Retina (tissue), 1 donor: ENCODE measurements around the gene HIVEP3.
A peak's percentile ranks its signal among the peaks of the same experiment; 100 is the strongest.

Experiments used
- DNase-seq: peaks from one replicate; pipeline ENCODE4 v3.0.0-alpha.2; 2016

HIVEP3 gene

GRCh38 chr1:41726292-41726691, 192.4 kb downstream of the HIVEP3 start:
- no peak for DNase-seq

DNA sequence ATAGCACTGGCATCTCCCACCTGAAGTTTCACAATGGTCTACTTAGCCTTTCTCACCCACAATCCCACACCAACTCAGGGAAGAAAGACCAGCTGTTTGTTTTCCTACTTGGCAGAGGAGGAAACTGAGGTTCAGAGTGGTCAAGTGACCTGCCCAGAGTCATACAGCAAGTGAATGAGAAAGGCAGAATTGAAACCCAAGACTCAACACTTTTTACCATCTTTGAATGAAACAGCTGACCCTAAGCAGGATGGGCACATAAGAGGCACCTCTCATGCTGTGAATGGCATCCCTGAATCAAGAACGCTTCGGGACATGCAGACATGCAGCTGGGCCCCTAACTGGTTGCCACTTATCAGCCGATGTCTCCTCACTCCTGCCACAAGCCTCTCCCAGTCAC, 193.8 kb downstream of the HIVEP3 start:
- no peak for DNase-seq

GRCh38 chr1:41724248-41724647, 194.5 kb downstream of the HIVEP3 start:
- no peak for DNase-seq

DNA sequence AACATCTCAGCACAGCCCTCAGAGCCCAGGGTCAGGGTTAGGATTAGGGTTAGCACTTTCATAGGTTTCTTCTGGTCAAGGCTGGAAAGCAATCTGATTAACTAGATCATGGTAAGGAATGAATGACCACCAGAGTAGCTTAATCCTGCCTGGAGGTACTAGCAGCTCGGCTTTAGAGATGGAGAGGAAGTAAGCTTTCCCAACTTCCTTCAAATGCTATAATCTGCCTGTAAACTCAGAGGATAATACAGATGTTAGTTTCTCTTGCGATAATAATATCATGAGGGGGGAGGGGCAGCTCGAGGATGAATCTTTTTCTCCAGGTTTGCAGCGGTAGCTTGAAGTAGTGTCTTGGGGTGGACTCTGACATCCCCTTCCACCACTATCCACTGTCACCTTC, 194.9 kb downstream of the HIVEP3 start:
- no peak for DNase-seq

GRCh38 chr1:41722184-41722583, 196.5 kb downstream of the HIVEP3 start:
- DNase-seq = no peak

- DNase-seq = no peak
Observed at GRCh38 chr1:41720861-41721410, 197.8 kb downstream of the HIVEP3 start.

- no peak for DNase-seq
Observed at GRCh38 chr1:41719590-41719989, 199.1 kb downstream of the HIVEP3 start.

DNA sequence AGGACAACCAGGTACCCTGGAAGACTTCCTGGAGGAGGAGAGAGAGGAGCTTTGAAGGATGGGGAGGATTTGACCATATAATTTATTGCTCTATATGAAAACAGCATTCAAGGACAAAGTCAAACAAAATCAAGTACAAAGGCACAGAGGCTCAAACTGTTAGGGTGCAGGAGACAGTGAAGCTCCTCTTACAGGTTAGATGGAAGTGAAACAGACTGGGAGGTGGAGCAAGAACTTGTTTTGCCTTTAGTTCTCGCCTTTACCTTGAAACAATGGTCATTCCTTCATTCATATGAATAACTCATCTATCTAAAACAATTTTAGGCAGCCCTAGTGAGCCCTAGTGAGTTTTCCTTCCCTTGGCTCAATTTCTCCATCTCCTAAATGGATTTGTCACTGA, 199.6 kb downstream of the HIVEP3 start:
- DNase-seq = no peak

DNA sequence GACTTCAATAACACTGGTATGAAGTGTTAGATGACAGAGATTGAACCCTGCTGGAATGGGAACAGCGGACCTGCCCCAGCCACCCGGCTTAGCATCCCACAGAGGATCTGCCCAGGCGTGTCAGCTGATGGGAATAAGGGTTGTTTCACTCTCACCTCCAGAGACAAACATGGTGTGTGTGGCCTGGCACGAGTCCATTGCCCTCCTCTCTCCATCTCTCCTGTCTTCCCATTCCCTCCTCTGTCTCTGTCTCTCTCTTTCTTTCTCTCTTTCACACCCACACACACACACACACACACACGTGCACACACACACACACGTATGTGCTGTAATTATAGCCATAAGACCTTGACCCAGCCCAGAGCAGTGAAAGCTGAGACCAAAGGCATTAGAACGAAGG, 200.2 kb downstream of the HIVEP3 start:
- DNase-seq = no peak

GRCh38 chr1:41716188-41717130, 202.3 kb downstream of the HIVEP3 start:
- DNase-seq = no peak

DNA sequence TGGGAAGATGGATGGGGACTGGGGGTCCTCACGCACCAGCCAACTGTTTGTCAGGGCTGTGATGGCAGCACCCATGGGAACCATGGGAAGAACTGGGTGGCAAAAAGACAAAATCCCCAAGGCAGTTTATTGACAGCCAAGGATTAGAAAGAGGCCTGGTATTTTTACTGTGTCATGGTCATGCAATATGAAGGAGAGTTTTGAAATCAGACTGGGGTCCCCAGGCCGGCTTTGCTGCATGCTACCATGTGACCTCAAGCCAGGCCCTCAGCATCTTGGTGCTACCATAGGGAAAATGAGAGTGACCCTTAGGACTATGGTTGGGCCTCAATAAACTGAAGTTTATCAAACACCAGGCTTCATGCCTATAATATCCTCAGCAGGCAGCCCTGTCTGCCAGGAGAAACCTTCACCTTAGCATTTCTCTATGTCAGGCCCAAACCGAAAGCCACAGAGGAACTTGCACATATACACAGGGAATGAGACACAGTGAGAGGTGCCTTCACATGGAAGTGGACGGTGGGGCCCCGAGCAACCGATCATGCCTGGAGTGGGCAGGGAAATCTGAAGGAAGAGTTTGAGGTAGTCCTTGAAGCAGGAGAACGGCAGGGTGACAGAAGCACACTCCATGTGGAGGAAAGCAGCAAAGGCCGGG, 203.2 kb downstream of the HIVEP3 start:
- DNase-seq = no peak

DNA sequence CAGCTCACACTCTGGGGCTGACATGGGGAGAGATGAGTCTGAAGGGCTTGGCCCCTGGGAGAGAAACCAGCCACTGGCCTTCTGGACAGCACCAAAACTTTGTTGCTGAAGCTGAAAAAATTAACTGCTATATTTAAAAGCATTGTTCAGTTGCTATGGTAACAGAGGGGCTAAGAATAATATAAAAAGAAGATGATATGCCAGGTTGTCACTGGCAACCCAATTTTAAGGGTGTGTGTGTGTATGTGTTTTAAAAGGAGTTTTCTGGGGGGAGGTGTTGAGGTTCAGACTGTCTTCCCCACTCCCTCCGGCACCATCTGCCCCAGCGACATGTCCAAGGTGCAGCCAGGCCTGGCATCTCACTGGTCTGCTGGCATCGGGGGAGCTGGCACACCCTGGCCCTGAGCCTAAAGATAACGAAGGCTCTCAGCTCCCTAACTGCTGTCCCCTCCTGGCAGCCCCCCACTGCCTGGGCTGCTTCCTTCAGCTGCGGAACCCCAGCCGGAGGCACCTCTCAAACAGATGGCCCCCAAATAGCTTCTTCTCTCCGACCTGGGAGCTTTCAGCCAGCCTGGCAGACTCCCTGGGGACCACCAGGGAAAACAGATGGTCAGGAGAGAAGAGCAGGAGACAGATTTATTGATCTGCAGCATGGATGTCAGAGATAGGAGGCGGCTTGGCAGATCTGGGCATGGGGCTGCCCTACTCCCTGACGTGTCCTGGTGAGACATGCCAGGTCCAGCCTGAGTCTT, 203.9 kb downstream of the HIVEP3 start:
- peak; percentile 64 for DNase-seq

GRCh38 chr1:41713557-41714327, 205.0 kb downstream of the HIVEP3 start:
- peak; percentile 82 for DNase-seq

DNA sequence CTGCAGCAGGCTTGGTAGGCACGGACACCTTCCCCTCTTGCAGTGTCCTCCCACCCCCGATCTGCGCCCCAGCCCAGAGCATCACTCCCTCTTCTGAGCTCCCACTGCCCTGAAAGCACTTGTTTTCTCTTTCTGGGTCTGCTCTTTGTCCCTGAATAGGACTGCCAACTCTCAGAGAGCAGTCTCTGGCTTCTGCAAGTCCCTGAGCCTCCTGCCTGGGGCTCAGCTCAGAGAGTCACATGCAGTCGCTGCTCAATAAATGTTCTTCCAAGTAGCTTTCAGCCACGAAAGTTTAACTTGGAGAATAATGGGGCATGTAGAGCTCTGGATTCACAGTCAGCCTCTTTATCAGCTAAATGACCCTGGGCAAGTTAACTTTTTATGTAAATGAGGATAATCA, 205.6 kb downstream of the HIVEP3 start:
- DNase-seq = no peak

DNA sequence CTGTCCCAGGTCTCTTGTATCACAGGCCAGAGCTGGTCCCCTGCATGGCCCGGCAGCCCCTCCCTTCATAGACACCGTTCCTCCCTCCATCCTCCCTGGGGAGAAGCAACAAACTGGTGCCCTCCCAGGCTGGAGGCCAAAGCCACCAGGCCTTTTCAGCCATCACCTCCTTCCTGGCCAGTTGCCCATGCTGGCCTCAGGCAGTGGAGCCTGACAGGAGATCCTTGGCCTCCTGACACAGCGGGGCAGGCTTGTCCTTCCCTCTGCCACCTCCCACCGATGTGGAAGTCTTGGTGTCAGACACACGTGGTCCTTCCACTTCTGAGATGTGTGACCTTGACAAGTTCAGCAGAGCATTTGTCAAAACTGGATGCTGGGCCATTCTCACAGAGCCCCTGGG, 206.0 kb downstream of the HIVEP3 start:
- DNase-seq = no peak

DNA sequence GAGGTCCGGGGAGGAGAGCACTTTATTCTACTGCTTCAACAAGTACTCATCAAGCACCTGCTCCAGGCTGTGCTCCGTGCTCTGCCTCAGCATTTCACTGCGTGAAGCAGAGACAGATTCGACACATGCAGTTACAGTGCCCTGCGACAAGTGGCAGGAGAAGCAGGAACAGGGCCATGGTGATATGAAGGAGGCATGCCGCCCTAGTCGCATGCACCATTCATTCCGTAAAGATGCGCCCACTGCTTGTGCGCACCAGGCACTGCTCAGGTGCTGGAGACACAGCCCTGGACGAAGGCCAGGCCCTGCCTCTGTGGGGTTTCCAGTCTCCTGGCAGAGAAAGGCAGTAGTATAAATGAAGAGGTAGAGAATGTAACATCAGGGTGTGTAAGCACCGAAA, 206.6 kb downstream of the HIVEP3 start:
- DNase-seq = no peak

GRCh38 chr1:41711581-41711980, 207.1 kb downstream of the HIVEP3 start:
- no peak for DNase-seq

- DNase-seq = no peak
Observed at GRCh38 chr1:41710980-41711379, 207.7 kb downstream of the HIVEP3 start.

DNA sequence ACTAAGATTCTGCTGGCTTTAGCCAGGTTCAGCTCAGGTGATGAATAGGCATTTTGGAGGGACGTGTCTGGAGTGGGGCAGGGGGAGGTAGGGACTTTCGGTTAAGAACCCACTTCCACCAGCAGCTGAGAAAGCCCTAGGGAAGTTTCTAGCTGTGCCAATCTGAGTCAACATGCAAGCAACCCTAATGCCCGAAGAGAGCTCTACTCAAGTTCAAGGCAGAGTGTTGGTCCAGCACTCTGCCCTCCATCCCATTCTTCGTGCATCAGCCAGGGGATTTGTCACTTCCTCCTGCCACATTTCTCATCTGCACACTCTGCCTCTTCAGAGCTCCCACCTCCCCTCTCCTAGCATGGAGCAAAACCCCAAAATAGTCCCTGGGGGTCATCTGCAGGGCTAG, 208.8 kb downstream of the HIVEP3 start:
- no peak for DNase-seq

- no peak for DNase-seq
Observed at GRCh38 chr1:41709331-41709730, 209.4 kb downstream of the HIVEP3 start.

DNA sequence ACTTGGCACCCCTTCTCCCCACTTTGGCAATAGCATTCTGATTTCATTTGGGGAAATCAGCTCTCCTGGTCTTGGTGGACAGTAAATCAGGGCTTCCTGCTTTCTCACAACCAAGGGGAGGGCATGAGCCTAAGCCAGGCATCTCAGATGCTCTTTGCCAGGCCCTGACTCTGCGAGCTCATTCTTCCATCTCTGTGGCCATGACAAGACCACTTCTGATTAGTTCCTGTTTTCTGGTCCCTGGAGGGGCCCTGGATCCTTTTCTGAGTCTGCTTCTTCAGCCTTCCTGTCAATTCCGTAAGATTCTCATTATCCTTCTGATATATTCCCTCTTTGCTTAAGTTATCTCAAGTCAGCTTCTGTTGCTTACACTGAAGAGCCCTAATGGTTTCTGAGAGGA, 210.4 kb downstream of the HIVEP3 start:
- DNase-seq = no peak

DNA sequence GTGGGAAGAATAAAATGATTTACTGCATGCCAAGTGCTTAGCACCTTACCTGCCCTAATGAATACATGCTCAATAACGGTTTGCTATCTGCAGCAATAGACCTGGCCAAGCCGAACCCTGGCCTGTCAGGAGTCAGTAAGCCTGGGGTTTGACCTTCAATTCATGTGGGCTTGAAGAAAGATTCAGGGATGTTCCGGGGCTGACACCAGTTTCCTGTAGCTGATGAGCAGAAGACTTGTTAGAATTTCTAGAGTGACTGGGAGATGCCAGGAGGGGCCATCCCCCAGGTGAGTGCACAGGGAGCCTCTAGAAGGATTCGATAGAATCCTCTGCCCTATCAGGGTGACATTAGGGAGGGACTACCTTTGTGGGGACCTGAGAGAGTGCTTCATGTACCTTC, 210.9 kb downstream of the HIVEP3 start:
- DNase-seq = no peak

DNA sequence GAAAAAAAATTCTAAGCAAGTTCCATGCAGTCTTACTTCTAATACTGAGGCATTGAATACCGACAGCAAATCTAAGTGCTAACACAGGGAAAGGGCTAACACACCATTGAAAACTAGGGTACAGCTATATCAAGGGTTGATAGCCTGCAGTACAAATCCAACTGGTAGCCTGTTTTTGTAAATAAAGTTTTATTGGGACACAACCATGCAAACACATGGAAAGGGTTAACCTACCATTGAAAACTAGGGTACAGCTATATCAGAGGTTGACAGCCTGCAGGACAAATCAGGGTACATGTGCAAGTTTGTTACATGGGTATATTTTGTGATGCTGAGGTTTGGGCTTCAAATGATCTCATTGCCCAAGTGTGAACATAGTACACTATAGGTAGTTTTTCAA, 212.9 kb downstream of the HIVEP3 start:
- no peak for DNase-seq
